ENCODE data around the gene RAB28.

The RAB28 gene

DNA sequence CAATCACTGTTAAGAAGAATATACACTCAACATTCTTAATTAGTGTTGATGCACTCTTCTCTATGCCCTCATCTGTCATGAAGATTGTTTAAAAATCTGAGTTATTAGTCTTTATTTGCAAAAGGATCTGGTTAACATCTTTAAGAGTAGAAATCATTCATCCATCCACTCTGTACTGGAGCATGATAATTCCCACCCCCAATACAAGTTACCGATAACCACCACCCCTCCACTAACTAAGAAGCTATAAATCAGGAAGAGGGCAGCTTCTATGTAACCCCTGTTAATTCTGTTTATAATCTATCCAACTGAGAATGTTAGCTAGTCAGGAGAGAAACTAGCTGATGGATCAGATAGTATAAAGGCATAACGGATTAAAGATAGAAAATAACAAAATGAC is 34.5 kb downstream of the RAB28 start:
- peaks cover 2% of the 10 kb centered on the region for H3K79me2 ChIP-seq (ENCODE audit: control insufficient read depth, insufficient read depth, low read length, poor library complexity)
- no peak overlapping the region for H3K4me3 ChIP-seq (ENCODE audit: low read depth, low read length)
- no peak overlapping the region for H3K27ac ChIP-seq (ENCODE audit: low read depth, low read length)
- no peak overlapping the region for H3K23ac ChIP-seq (ENCODE audit: low read length)
- peaks cover 0 to 1% of the 10 kb centered on the region in 2 experiments for H3K36me3 ChIP-seq (ENCODE audit: control insufficient read depth in 1 of 2, insufficient read depth in 2 of 2, low read length in 2 of 2)
- H3K18ac ChIP-seq (ENCODE audit: low read length): no peak overlapping the region
- H2AFZ ChIP-seq (ENCODE audit: insufficient read depth, low read length, poor library complexity): no peak overlapping the region
- WGBS (ENCODE audit: extremely low coverage, insufficient coverage, insufficient read length): no CpG with 5 or more reads among the region's 2 CpGs
- H3K4me1 ChIP-seq (ENCODE audit: control insufficient read depth in 1 of 2, insufficient read depth in 2 of 2, low read length in 2 of 2): peaks cover 3 to 4% of the 10 kb centered on the region in 2 experiments
- no peak overlapping the region for H4K8ac ChIP-seq (ENCODE audit: low read depth, low read length)
- no peak overlapping the region for H2BK12ac ChIP-seq (ENCODE audit: low read length)
- H3K9me3 ChIP-seq (ENCODE audit: insufficient read depth, low read depth, low read length): no peaks in the 10 kb centered on the region
- no peak overlapping the region for H3K4me2 ChIP-seq (ENCODE audit: low read length)
- H3K4ac ChIP-seq (ENCODE audit: low read depth, low read length): no peak overlapping the region
- H3K79me1 ChIP-seq (ENCODE audit: low read length): peaks cover 8% of the 10 kb centered on the region
- no peak overlapping the region for H2AK5ac ChIP-seq (ENCODE audit: low read length)
- no peak overlapping the region for H4K91ac ChIP-seq (ENCODE audit: low read depth, low read length)
- DNase-seq: no peak
- no peak overlapping the region for H3K9ac ChIP-seq (ENCODE audit: low read length)
- no peak overlapping the region for H4K12ac ChIP-seq (ENCODE audit: low read depth, low read length)
- H2BK120ac ChIP-seq (ENCODE audit: insufficient read depth, low read length, poor library complexity): no peak overlapping the region
- no peaks in the 10 kb centered on the region for H3K27me3 ChIP-seq (ENCODE audit: insufficient read depth, low read length)
- no peak overlapping the region for H2BK5ac ChIP-seq (ENCODE audit: low read depth, low read length, poor library complexity)
- H3K14ac ChIP-seq (ENCODE audit: low read length): no peak overlapping the region

DNA sequence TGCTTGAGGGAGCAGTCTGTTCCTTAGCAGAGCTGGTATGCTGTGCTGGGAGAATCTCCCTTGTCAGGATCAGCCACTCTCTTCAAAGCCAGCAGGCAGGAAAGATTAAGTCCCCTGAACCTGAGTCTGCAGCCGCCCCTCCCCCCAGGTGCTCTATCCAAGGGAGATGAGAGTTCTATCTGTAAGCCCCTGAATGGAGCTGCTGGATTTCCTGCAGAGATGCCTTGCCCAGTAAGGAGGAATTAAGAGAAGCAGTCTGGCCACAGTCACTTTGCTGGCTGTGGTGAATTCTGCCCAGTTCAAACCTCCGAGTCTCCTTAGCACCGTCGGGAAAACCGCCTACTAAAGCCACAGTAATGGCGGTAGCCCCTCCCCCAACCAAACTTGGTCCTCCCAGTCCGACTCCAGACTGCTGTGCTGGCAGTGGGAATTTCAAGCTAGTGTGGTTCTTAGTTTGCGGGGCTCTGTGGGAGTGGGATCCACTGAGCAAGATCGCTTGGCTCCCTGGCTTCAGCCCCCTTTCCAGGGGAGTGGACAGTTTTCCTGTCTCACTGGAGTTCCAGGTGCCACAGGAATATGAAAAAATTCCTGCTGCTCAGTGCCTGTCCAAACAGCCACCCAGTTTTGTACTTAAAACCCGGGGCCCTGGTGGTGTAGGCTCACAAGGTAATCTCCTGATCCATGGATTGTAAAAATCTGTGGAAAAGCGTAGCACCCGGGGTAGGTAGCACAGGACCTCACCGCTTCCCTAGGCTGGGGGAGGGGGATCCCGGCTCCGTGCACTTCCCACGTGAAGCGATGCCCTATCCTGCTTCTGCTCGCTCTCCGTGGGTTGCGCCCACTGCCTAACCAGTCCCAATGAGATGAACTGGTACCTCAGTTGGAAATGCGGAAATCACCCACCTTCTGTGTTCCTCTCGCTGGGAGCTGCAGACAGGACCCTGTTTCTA is 38.0 kb downstream of the RAB28 start:
- Histone ChIP-seq H2BK5ac (ENCODE audit: low read depth, low read length, poor library complexity) (no peak overlapping the region), H2AFZ (ENCODE audit: insufficient read depth, low read length, poor library complexity) (peak overlapping the region; percentile 33), H3K4me3 (ENCODE audit: low read depth, low read length) (peak overlapping the region; percentile 54), H3K4ac (ENCODE audit: low read depth, low read length) (no peak overlapping the region), H3K14ac (ENCODE audit: low read length) (peak overlapping the region; percentile 53), H3K9me3 (ENCODE audit: insufficient read depth, low read depth, low read length) (no peaks in the 10 kb centered on the region), H4K12ac (ENCODE audit: low read depth, low read length) (peak overlapping the region; percentile 79), H2BK120ac (ENCODE audit: insufficient read depth, low read length, poor library complexity) (peak overlapping the region; percentile 36), H2BK12ac (ENCODE audit: low read length) (no peak overlapping the region), H3K23ac (ENCODE audit: low read length) (peak overlapping the region; percentile 52), H3K4me2 (ENCODE audit: low read length) (peak overlapping the region; percentile 93), H3K4me1 (ENCODE audit: control insufficient read depth in 1 of 2, insufficient read depth in 2 of 2, low read length in 2 of 2) (peaks cover 3 to 4% of the 10 kb centered on the region in 2 experiments), H2AK5ac (ENCODE audit: low read length) (no peak overlapping the region), H3K79me1 (ENCODE audit: low read length) (peaks cover 8% of the 10 kb centered on the region), H4K8ac (ENCODE audit: low read depth, low read length) (peak overlapping the region; percentile 18), H3K27ac (ENCODE audit: low read depth, low read length) (no peak overlapping the region), H3K18ac (ENCODE audit: low read length) (peak overlapping the region; percentile 19), H4K91ac (ENCODE audit: low read depth, low read length) (peak overlapping the region; percentile 10), H3K36me3 (ENCODE audit: control insufficient read depth in 1 of 2, insufficient read depth in 2 of 2, low read length in 2 of 2) (no peaks in the 10 kb centered on the region), H3K27me3 (ENCODE audit: insufficient read depth, low read length) (no peaks in the 10 kb centered on the region), H3K9ac (ENCODE audit: low read length) (peak overlapping the region; percentile 76), H3K79me2 (ENCODE audit: control insufficient read depth, insufficient read depth, low read length, poor library complexity) (peaks cover 2% of the 10 kb centered on the region)
- no CpG with 5 or more reads among the region's 22 CpGs for WGBS (ENCODE audit: extremely low coverage, insufficient coverage, insufficient read length)
- DNase-seq: no peak

DNA sequence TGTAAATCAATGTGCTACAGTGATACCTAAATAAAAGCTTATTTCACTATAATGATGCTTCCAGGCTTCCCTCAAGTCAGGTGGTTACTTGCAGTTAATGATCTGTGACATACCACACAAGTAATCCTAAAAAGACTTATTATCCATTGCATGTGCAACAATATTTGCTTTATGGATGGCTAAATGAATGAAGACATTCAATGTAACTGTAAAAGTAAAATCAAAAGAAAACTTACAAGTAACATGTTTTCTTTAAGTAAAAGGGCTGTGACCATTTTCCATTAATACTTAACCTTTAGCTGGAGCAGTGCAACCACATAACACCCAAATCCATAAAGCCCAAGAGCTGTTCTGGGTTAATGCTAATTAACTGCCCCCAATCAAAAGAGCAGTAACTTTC is 42.6 kb downstream of the RAB28 start:
- Histone ChIP-seq H3K79me2 (ENCODE audit: control insufficient read depth, insufficient read depth, low read length, poor library complexity) (peaks cover 2% of the 10 kb centered on the region), H3K27me3 (ENCODE audit: insufficient read depth, low read length) (no peaks in the 10 kb centered on the region), H3K14ac (ENCODE audit: low read length) (no peak overlapping the region), H4K12ac (ENCODE audit: low read depth, low read length) (no peak overlapping the region), H3K27ac (ENCODE audit: low read depth, low read length) (no peak overlapping the region), H2BK5ac (ENCODE audit: low read depth, low read length, poor library complexity) (no peak overlapping the region), H3K4me1 (ENCODE audit: control insufficient read depth in 1 of 2, insufficient read depth in 2 of 2, low read length in 2 of 2) (peaks cover 3 to 4% of the 10 kb centered on the region in 2 experiments), H3K4ac (ENCODE audit: low read depth, low read length) (no peak overlapping the region), H2BK120ac (ENCODE audit: insufficient read depth, low read length, poor library complexity) (no peak overlapping the region), H4K8ac (ENCODE audit: low read depth, low read length) (no peak overlapping the region), H3K4me3 (ENCODE audit: low read depth, low read length) (no peak overlapping the region), H2AFZ (ENCODE audit: insufficient read depth, low read length, poor library complexity) (no peak overlapping the region), H3K4me2 (ENCODE audit: low read length) (no peak overlapping the region), H3K9me3 (ENCODE audit: insufficient read depth, low read depth, low read length) (no peaks in the 10 kb centered on the region), H3K79me1 (ENCODE audit: low read length) (peaks cover 8% of the 10 kb centered on the region), H3K18ac (ENCODE audit: low read length) (no peak overlapping the region), H2BK12ac (ENCODE audit: low read length) (no peak overlapping the region), H3K23ac (ENCODE audit: low read length) (no peak overlapping the region), H2AK5ac (ENCODE audit: low read length) (no peak overlapping the region), H4K91ac (ENCODE audit: low read depth, low read length) (no peak overlapping the region), H3K36me3 (ENCODE audit: control insufficient read depth in 1 of 2, insufficient read depth in 2 of 2, low read length in 2 of 2) (no peaks in the 10 kb centered on the region), H3K9ac (ENCODE audit: low read length) (no peak overlapping the region)
- no peak for DNase-seq

DNA sequence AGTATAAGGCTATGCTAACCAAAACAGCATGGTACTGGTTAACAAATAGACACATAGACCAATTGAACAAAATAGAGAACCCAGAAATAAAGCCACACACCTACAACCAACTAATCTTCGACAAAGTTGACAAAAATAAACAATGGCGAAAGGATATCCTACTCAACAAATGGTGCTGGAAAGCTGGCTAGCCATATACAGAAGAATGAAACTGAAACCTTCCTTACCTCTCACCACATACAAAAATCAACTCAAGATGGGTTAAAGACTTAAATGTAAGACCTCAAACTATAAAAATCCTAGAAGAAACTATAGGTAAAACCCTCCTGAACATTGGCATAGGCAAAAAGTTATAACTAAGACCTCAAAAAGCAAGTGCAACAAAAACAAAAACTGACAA is 47.2 kb downstream of the RAB28 start:
- Histone ChIP-seq H3K4me3 (ENCODE audit: low read depth, low read length) (no peak overlapping the region), H3K23ac (ENCODE audit: low read length) (no peak overlapping the region), H3K36me3 (ENCODE audit: control insufficient read depth in 1 of 2, insufficient read depth in 2 of 2, low read length in 2 of 2) (no peaks in the 10 kb centered on the region), H2BK120ac (ENCODE audit: insufficient read depth, low read length, poor library complexity) (no peak overlapping the region), H2BK12ac (ENCODE audit: low read length) (no peak overlapping the region), H2AFZ (ENCODE audit: insufficient read depth, low read length, poor library complexity) (no peak overlapping the region), H2BK5ac (ENCODE audit: low read depth, low read length, poor library complexity) (no peak overlapping the region), H3K79me1 (ENCODE audit: low read length) (no peaks in the 10 kb centered on the region), H4K91ac (ENCODE audit: low read depth, low read length) (no peak overlapping the region), H2AK5ac (ENCODE audit: low read length) (no peak overlapping the region), H3K9me3 (ENCODE audit: insufficient read depth, low read depth, low read length) (no peaks in the 10 kb centered on the region), H3K79me2 (ENCODE audit: control insufficient read depth, insufficient read depth, low read length, poor library complexity) (no peaks in the 10 kb centered on the region), H4K8ac (ENCODE audit: low read depth, low read length) (no peak overlapping the region), H3K4me1 (ENCODE audit: control insufficient read depth in 1 of 2, insufficient read depth in 2 of 2, low read length in 2 of 2) (no peaks in the 10 kb centered on the region), H3K9ac (ENCODE audit: low read length) (no peak overlapping the region), H3K4ac (ENCODE audit: low read depth, low read length) (no peak overlapping the region), H3K4me2 (ENCODE audit: low read length) (no peak overlapping the region), H4K12ac (ENCODE audit: low read depth, low read length) (no peak overlapping the region), H3K14ac (ENCODE audit: low read length) (no peak overlapping the region), H3K27ac (ENCODE audit: low read depth, low read length) (no peak overlapping the region), H3K27me3 (ENCODE audit: insufficient read depth, low read length) (no peaks in the 10 kb centered on the region), H3K18ac (ENCODE audit: low read length) (no peak overlapping the region)
- no CpG with 5 or more reads among the region's 2 CpGs for WGBS (ENCODE audit: extremely low coverage, insufficient coverage, insufficient read length)
- no peak for DNase-seq
